Measurements from ENCODE around the gene ZNF26. TPM values are rescaled to one million over a fixed set of nuclear protein-coding genes. Genes with fewer than 3 reads are reported as not detected.
A peak's percentile ranks its signal among the peaks of the same experiment; 100 is the strongest.
"Not testable (repeated sequence)": the region's sequence is repeated elsewhere in the genome, so short reads cannot be mapped to it uniquely, and the experiment has no call there.

ZNF26 gene
- total RNA-seq, 4 donors from 2014 or later = 8.4 to 25.5 (median 13.1) TPM

GRCh38 chr12:132952371-132953162, 33.6 kb upstream of the ZNF26 start:
- TF ChIP-seq CTCF (IDR thresholded peaks at IDR 0.05) = no peak
- ATAC-seq (ENCODE audit: low FRiP score) (no peak), DNase-seq (ENCODE audit: low spot score) (no peak)

GRCh38 chr12:132953163-132953425, 33.1 kb upstream of the ZNF26 start:
- DNase-seq (ENCODE audit: low spot score) (no peak), ATAC-seq (ENCODE audit: low FRiP score) (no peak)
- no peak for TF ChIP-seq CTCF (IDR thresholded peaks at IDR 0.05)

GRCh38 chr12:132953771-132954170, 32.4 kb upstream of the ZNF26 start:
- DNase-seq (ENCODE audit: low spot score) (no peak), ATAC-seq (ENCODE audit: low FRiP score) (no peak)
- no peak for TF ChIP-seq CTCF (IDR thresholded peaks at IDR 0.05)

GRCh38 chr12:132954471-132955048, 31.6 kb upstream of the ZNF26 start:
- TF ChIP-seq CTCF (IDR thresholded peaks at IDR 0.05) = no peak
- DNase-seq (ENCODE audit: low spot score) (no peak), ATAC-seq (ENCODE audit: low FRiP score) (no peak)

GRCh38 chr12:132955094-132956010, 30.8 kb upstream of the ZNF26 start:
- peak; percentile 29 for ATAC-seq (ENCODE audit: low FRiP score)
- no peak for TF ChIP-seq CTCF (IDR thresholded peaks at IDR 0.05)
- DNase-seq (ENCODE audit: low spot score) = no peak

- no peak for TF ChIP-seq CTCF (IDR thresholded peaks at IDR 0.05)
- peak; percentile 90 for ATAC-seq (ENCODE audit: low FRiP score)
- DNase-seq (ENCODE audit: low spot score) = peak; percentile 53
These were observed 30.0 kb upstream of the ZNF26 start, which contains the start of gene ZNF605 for GRCh38 chr12:132956011-132956788. ZNF605 (minus strand) TSS chr12:132956306; CDS start chr12:132945635, 10,671 bp downstream.

- ATAC-seq (ENCODE audit: low FRiP score); DNase-seq (ENCODE audit: low spot score): not testable (repeated sequence)
These were observed 24.4 kb upstream of the ZNF26 start for GRCh38 chr12:132961790-132962189.

- not testable (repeated sequence) for ATAC-seq (ENCODE audit: low FRiP score); DNase-seq (ENCODE audit: low spot score)
These were observed 22.2 kb upstream of the ZNF26 start for GRCh38 chr12:132963947-132964346.

Measured in omental fat pad (tissue), 4 donors.